T47D (cell line): ENCODE measurements around the gene MACROD1.

Experiments used
- DNase-seq, 2 experiments: peaks; one replicate each; pipeline versions ENCODE4 v3.0.0 to v3.0.0-alpha.2; 2011 to 2012; ENCODE audit warnings: low read depth in 1 of 2, low spot score in 1 of 2
- JUND ChIP-seq: IDR thresholded peaks from 2 replicates; pipeline ENCODE4 v1.6.1; 2012; ENCODE audit warnings: low read depth
- in situ Hi-C: cut with HindIII; loops from 2 replicates; pipeline ENCODE4 v1.10.0; 2016; ENCODE audit warnings: low sequenced_read_pairs, low pct_unique_long_range_greater_than_20kb

MACROD1 gene

GRCh38 chr11:64008914-64009633, 156.8 kb downstream of the MACROD1 start:
- DNase-seq: peak; percentile 5 to 35
- TF ChIP-seq JUND: no peak
- in situ Hi-C loops: loop anchor here (10.0 kb wide), 1 partner anchor 156 kb away; the partner anchor contains the start of gene MACROD1

DNA sequence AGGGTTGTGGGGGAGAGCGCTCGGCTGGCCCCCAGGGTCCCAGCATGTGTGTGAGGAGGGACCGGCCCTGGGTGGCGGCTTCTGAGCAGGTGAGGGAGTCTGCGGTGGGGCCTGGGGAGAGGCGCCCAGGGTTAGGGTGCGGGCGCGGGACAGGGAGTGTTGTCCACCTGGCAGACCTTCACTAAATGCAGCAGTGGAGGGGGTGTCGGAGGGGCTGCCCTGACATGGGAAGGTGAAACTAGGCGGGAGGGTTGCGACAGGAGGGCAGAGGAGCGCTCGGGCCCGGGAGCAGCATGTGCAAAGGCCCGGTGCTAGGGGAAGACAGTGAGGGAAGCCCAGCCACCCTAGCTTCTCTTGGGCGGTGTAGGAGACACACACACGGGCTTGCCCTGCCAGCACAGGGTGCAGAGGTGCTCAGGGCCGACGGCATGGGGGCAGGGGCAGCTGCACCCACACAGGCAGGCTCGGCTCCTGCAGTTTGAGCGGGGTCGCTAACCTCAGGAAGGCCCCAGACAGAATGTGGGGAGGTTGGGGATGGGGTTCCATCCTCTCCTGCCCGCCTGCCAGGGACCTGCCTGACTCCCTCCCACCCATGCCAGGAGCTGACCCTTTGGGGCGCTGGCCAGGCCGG, 157.5 kb downstream of the MACROD1 start:
- no peak for TF ChIP-seq JUND
- DNase-seq: no peak
- in situ Hi-C loops: loop anchor here (10.0 kb wide), 1 partner anchor 156 kb away; the partner anchor contains the start of gene MACROD1

GRCh38 chr11:64007629-64008282, 158.2 kb downstream of the MACROD1 start:
- in situ Hi-C loops: loop anchor here (10.0 kb wide), 1 partner anchor 157 kb away; the partner anchor contains the start of gene MACROD1
- TF ChIP-seq JUND: no peak
- peak in 1 of 2 experiments; percentile 11 for DNase-seq

DNA sequence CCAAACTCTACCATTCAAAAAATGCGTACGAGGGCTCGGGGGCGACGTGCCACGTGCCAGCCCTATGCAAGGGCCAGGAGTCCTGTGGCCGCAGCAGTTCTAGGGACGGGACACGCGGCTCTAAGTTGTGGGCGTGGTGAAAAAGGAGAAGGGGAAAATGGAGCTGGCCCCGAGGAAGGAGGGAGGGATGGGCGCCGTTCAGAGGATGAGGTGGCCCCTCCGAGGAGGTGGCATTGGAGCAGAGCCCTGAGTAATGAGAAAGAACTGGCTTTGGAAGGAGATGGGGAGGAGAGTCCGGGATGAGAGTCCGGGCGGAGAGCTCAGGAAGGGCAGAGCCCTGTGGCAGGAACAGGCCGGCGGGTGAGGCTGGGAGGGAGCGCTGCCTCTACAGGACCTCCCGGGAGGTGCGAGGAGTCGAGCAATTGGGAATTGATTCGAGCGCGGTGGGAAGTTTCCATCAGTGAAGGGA, 158.7 kb downstream of the MACROD1 start:
- no peak for TF ChIP-seq JUND
- in situ Hi-C loops: loop anchor here (10.0 kb wide), 1 partner anchor 158 kb away; the partner anchor contains the start of gene MACROD1
- peak in 1 of 2 experiments; percentile 37 for DNase-seq

- in situ Hi-C loops: loop anchor here (10.0 kb wide), 1 partner anchor 158 kb away; the partner anchor contains the start of gene MACROD1
- no peak for TF ChIP-seq JUND
- peak in 1 of 2 experiments; percentile 12 for DNase-seq
Measured at GRCh38 chr11:64006398-64006797, 159.5 kb downstream of the MACROD1 start.

DNA sequence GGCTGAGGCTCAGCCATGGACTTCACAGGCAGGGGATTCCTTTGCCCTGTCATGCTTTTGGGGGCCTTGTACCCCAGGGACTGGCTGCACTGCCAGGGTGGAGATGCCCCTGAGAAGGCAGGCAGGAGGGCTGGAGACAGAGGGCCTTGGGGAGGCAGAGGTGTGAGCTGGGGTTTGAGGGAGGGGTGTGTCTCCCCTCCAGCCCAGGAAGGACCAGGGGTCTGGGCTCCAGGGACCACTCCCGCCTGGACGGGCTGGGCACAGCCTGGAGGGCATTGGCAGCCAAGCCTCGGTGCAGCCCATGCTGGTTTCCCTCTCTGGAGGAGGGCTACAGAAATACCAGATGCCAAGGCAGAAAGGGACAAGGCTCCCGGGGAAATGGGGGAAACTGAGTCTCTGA, 160.2 kb downstream of the MACROD1 start:
- in situ Hi-C loops: loop anchor here (10.0 kb wide), 1 partner anchor 159 kb away; the partner anchor contains the start of gene MACROD1
- peak in 1 of 2 experiments; percentile 2 for DNase-seq
- no peak for TF ChIP-seq JUND

GRCh38 chr11:64004590-64004984, 161.3 kb downstream of the MACROD1 start:
- no peak for TF ChIP-seq JUND
- no peak for DNase-seq
- in situ Hi-C loops: loop anchor here (10.0 kb wide), 1 partner anchor 160 kb away; the partner anchor contains the start of gene MACROD1

DNA sequence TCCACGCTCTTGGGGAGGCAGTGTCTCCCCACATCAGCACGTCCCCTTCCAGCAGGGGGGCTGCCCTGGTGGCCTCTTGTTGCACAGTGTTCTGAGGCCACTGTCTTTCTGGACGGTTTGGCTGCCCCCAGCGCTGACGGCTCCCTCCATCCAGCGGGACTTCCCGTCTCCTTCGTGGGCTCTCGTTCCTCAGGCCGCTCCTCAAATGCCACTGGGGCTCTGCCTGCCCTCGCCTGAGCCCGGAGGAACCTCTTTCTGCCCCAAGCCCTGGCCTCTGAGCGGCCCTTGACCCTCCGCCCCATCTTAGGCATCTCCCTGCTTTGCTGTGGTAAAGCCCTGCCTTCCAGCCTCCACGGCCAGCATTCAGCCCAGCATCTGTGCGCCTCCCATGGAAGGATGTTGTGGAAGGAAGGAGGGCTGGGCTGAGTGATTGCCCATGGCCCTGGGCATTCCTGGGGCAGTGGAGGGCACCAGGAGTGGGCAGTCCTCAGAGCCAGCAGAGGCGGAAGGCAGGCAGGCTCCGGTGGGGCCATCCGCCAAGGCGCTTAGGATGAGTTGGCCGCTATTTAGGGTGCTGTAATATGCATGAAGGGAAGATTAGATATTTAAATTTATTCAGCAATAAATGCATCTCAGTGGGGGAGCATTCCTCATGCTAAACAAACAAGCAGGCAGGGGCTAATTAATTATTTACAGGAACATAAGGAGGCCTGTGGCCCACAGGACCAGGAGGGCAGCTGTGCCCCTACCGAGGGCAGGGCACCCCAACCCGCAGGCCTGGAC, 161.9 kb downstream of the MACROD1 start:
- in situ Hi-C loops: loop anchor here (10.0 kb wide), 1 partner anchor 161 kb away; the partner anchor contains the start of gene MACROD1
- TF ChIP-seq JUND: no peak
- no peak for DNase-seq

- in situ Hi-C loops: loop anchor here (10.0 kb wide), 1 partner anchor 163 kb away; the partner anchor contains the start of gene MACROD1
- TF ChIP-seq JUND: no peak
- DNase-seq: peak in 1 of 2 experiments; percentile 45
Measured at GRCh38 chr11:64001484-64002420, 164.2 kb downstream of the MACROD1 start.

DNA sequence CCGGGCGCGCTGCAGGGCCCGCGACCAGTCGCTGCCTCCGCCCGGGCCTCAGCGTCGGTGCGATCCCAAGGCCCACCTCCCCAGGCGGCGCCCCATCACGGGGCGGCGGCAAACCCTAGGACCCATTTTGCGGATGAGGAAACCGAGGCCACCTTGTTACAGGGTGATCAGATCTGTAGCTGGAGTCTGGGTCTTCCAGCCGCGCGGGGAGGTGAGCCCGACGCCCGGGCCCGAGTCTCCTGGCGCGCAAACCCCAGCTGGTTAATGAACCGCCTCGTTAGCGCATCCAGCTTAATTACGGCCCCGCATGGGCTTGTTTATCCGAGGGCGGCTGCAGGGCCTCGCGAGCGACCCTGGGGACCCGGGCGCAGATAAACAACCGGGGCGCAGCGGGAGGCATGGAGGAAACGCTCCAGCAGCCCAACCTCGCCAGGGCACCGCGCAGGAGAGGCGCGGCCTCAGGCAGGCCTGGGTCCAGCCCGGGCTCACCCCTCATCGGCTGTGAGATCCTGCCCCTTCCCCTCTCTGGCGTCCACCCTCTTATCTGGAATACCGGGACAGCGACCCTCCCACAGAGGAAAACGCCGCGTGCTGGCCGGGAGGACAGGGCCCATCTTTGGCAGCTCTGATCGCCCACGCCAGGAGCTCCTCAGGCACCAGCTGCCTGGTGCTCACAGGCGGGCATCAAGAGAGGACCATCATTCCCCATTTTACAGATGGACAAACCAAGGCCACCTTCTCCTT, 165.0 kb downstream of the MACROD1 start:
- in situ Hi-C loops: loop anchor here (10.0 kb wide), 1 partner anchor 164 kb away; the partner anchor contains the start of gene MACROD1
- no peak for TF ChIP-seq JUND

More for the DNA sequence above, 165.0 kb downstream of the MACROD1 start:
- DNase-seq: no peak
